GM19468 (cell line): Measurements from ENCODE around the gene CDK5R1.
A peak's percentile ranks its signal among the peaks of the same experiment; 100 is the strongest.
"Not testable (repeated sequence)": the region's sequence is repeated elsewhere in the genome, so short reads cannot be mapped to it uniquely, and the experiment has no call there.

Source experiments
- ATAC-seq: cut with Tn5 transposase; IDR thresholded peaks from one replicate; pipeline ENCODE4 v1.9.1; 2021; ENCODE audit warnings: mild to moderate bottlenecking, moderate library complexity, moderate number of reproducible peaks; ENCODE audit not compliant: unreplicated experiment; ENCODE audit errors: extremely low read depth

Gene CDK5R1

DNA sequence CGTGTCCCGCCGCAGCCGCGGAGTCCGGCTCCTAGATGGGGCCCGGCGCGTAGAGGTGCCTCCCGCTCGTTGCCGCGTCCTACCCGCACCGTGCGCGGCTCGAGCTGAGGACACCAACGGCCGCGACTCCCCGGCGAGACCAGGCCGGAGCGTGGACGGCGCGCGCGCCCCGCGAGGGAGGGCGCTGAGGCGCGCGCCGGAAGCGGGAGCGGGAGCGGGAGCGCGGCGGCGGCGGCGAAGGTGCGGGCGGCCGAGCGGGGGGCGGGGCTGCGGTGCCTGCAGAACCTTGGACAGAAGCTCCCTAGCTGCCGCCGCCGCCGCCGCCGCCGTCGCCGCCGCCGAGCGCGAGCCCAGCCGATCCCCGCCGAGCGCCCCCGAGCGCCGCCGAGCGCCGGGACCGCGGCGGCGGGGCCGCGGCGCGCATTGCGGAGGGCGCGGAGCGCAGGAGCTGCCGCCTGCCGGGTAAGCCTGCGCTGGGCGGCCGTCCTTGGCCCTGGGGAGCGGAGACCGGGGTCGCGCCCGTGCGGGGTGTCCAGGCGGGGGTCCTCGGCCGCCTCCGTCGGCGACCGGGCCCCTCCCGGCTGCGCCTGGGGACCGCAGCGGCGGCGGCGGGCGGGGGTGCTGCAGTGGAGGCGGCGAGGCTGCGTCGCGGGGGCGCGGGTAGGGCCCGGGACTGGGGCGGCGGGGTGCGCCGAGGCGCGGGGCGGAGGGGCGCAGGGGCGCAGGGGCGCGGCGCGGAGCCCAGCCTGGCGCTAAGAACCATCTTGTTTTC, at the start of gene CDK5R1:
Gene CDK5R1 (plus strand): TSS at position 293 of the 772 bp plus-strand sequence. CDS start 628 bp downstream, outside the sequence.
- peak; percentile 6 for ATAC-seq

GRCh38 chr17:32440722-32441121, 46.1 kb upstream of the CDK5R1 start:
- ATAC-seq: no peak

DNA sequence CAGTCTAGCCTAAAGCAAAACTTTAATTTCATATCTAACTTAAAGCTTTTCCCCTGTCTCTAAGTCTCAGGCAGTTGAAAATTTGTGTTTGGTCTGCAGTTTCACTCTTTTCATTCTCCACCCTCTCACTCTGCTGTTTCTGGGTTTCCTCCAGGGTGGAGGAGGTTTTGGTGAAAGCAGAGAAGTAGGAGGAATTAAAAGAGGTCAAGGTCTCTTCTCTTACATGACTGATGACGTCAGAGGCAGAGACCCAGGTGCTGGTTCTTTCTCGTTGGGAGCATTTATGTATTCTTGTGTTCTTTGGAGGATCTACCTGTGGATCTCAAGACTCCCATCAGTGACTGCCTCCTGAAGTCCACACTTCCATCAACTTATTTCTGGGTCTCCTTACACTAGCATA, 44.9 kb upstream of the CDK5R1 start:
- no peak for ATAC-seq

GRCh38 chr17:32443827-32444300, 42.9 kb upstream of the CDK5R1 start:
- no peak for ATAC-seq

DNA sequence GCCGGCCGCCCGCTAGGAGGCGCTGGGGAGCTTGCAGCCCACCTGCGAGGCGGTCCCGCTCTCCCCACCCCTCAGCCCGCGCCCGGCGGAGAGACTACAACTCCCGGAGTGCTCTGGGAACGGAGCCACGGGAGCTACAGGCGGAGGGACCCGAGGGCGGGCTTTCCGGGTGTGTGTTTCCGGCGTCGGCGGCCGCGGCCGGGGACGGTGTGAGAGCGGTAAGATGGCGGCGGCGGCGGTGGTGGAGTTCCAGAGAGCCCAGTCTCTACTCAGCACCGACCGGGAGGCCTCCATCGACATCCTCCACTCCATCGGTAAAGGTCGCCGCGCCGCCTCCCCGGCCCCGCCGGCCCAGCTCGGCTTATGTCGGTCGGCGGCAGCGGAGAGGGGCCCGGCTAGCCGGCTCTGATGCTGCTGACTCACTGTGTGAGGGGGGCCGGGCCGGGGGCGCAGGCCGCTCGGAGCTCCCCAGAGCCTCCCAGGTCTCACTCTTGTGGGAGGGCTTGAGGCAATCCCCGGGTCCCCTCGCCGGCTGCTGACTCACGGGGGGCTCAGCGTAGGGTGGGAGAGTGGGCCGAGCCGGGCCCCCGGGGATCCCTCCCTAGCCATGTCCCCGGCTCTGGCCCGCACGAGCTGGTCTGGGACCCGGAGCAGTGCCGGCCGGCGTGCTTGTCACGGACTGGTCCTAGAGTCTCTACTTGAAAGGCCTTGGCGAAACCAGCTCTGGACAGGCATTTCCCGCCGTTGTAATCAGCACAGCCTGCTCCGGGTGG, 42.3 kb upstream of the CDK5R1 start, which contains the start of gene PSMD11:
Gene PSMD11 (plus strand): TSS at position 210 of the 773 bp plus-strand sequence. CDS start 14 bp downstream, at position 224.
- peak; percentile 82 for ATAC-seq

DNA sequence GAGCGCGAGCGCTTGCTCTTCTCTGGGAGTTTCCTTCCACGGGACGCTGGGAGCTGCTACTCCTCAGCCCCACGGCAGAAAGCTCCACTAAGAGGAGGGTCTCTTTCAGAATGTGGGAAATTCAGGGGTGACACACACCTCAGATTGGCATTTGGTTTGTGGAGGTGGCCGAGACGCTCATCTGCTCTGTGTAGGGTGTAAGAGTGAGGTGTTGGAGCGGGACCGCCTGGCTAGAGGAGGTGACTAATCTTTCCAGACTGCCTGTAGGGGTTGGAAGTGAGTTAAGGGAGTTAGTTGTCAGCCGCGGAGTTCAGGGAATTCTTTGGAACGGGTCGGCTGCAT, 41.7 kb upstream of the CDK5R1 start:
- no peak for ATAC-seq

DNA sequence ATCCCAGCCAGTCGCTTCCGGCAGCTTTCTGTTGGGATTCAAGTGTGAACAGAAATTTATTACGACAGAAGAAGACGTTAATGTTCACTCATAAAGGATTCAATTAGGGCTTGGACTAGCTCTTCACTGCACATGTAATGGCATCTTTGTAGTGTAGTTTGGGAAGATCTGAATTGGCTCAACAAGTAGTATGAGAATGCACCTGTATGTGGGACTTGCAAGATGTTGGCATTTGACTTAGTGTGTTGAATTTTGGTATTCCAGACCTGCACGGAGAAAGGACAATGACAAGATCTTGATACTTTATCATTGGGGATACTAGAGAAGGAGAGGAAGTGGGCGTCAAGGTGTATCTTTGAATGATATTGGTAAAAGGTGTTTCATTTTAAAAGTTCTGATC, 41.3 kb upstream of the CDK5R1 start:
- no peak for ATAC-seq

DNA sequence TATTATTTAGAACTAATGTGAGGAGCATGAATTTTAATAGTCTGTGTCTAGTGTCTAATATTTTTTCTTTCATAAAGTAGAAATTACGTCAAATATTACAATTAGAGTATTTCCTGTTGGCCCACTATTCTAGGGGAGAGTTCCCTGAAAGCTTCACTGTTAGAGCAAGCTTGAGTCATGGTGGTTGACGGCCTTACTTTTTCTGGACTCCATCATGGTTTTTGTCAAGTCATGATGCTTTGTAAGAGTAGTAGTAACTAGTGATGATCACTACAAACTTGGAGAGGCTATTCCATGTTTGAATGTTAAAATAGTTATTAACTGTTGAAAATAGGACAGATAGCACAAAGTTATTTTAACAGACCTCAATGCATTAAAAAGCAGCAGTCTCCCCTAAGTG, 40.8 kb upstream of the CDK5R1 start:
- ATAC-seq: no peak

- no peak for ATAC-seq
Measured at GRCh38 chr17:32446949-32447348, 39.8 kb upstream of the CDK5R1 start.

DNA sequence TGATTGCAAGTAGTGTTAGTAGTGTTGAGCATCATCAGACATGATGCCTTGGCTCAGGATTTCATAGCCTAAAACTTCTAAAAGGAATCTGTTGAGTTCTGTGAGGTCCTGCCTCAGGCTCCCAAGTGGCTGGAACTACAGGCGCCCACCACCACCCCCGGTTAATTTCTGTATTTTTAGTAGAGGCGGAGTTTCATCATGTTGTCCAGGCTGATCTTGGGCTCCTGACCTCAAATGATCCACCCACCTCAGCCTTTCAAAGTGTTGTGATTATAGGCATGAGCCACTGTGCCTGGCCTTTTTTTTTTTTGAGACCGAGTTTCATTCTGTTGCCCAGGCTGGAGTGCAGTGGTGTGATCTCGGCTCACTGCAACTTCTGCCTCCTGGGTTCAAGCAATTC, 36.8 kb upstream of the CDK5R1 start:
- ATAC-seq: no peak

DNA sequence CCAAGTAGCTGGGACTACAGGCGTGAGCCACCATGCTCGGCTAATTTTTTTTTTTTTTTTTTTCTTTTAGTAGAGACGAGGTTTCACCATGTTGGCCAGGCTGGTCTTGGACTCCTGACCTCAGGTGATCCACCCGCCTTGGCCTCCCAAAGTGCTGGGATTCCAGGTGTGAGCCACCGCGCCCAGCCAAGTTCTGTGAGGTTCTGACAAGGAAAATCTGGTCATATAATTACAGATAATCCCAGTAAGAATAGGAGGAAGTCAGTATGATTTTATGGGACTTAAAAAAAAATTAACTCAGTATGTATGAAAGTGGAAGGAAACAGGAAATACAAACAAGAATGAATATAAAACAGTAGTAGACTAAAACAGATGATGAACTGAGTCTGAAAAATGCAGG, 36.4 kb upstream of the CDK5R1 start:
- not testable (repeated sequence) for ATAC-seq

- ATAC-seq: no peak
Measured at GRCh38 chr17:32451879-32452278, 34.9 kb upstream of the CDK5R1 start.

DNA sequence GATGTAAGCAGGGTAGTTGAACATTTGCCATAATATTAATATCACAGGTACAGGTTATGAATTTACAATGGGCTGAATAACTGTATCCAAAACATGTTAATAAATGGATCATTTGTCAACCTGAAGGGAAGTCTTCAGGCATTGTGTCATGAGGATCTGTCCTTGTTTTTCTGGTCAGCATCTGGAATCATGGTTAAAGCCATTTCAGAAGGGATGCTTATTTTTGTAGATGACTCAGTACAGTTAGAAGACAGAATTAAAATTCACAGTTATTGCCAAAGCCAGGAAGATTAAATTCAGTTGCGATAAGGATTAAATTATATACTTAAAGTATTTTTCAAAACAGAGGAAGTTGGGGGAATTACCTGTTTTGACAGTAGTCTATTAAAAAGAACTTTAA, 34.5 kb upstream of the CDK5R1 start:
- no peak for ATAC-seq

- ATAC-seq: no peak
Measured at GRCh38 chr17:32453370-32453769, 33.4 kb upstream of the CDK5R1 start.

DNA sequence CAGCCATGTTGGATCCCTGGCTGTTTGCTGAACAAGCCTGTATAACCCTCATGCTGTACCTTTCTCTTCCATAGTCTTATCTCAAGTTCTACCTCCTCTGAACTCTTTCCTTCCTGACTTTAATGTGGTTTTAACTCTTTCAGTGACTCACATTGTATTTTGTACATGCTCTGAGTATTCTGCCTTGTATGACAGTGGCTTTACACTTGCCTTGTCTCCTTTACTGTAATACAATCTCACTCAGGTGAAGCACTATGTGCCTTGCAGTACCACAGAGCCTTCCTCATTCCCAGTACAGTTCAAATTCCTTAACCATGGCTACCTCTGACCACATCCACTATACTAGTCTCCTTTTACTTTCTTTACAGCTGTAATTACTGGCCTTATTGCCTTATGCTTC, 28.4 kb upstream of the CDK5R1 start:
- no peak for ATAC-seq

- ATAC-seq: no peak
Measured at GRCh38 chr17:32460054-32460453, 26.7 kb upstream of the CDK5R1 start.

- no peak for ATAC-seq
Measured at GRCh38 chr17:32461498-32461852, 25.3 kb upstream of the CDK5R1 start.

DNA sequence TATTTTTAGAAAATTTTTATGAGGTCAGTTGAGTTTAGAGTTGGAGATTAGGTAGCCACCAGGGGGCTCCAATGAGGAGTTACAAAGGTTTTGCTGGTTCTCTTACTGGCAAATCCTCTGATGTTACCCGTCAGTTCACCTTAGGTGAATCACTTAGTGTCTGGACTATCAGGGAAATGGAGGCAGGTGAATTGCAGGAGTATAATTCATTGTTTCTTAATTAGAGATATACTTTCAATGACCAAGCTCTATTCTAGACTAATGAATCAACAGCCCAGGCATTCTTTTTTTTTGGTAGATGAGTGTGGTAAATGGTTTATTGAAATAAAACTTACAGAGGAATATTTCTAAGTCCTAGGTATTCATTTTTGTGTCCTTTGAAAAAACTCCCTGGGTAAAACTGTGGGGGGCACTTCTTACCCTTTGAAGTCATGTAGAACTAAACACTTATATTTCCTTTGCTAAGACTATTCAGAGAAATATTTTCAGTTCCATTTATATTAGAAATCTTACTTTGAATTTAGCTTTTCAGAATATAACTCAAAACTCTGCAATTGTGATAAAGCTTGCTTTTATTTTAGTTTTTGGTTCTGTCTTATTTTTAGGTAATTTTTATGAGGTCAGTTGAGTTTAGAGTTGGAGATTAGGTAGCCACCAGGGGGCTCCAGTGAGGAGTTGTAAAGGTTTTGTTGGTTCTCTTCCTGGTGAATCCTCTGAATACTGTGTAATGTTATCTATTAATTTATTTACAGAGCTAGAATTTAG, 24.8 kb upstream of the CDK5R1 start:
- ATAC-seq: no peak

GRCh38 chr17:32463304-32463703, 23.5 kb upstream of the CDK5R1 start:
- no peak for ATAC-seq

GRCh38 chr17:32464374-32464773, 22.4 kb upstream of the CDK5R1 start:
- ATAC-seq: no peak

DNA sequence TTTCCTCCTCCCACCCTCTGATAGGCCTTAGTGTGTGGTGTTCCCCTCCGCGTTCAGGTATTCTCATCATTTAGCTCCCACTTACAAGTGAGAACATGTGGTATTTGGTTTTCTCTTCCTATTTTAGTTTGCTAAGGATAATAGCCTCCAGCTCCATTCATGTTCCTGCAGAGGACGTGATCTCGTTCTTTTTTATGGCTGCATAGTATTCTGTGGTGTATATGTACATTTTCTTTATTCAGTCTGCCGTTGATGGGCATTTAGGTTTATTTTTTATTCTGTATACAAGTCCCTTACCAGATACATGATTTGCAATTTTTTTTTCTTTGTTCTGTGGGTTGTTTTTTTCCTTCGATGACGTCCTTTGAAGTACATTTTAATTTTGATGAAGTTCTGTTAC, 18.8 kb upstream of the CDK5R1 start:
- no peak for ATAC-seq
